ENCODE measurements around the gene USP6NL. TPM values are rescaled to one million over a fixed set of nuclear protein-coding genes. Genes with fewer than 3 reads are reported as not detected.

USP6NL gene
- total RNA-seq, 3 donors from 2014 or later: 14.6 to 20.0 (median 19.8) TPM

DNA sequence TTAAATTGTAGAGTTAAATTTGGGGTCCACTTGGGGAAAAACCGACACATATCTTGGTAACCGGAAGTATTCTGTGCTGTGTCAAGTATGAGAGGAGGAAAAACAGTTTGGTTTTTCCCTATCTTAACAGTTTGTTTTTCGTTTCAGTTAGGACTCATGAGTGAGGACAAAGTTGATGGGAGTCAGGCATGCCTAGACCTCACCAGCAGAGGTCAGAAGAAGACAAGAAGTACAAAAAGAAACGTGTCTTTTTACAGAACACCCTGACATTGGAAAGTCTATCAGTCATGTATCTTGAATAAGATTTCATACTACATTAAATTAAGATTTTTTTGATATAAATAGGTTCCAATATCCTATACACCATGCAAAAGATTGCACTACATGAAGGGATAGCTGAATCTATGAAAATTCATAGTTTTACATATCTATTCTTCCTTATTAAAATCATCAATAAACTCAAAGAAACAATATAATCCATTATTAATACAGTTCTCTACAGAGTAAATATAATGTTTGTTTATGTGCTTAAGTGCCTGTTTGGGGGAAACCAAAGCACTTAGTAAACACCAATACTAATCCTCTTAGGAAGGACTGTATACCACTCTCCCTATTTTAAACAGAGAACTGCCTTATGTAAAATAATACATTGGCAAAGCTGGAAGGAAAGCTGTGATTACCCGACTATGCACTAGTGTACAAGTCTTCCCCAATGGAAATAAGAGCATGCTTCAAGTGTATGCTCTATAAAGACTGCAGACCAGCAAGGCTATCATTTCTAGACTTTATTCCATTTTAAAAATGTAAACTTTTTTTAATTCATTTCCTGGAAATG, 95.6 kb downstream of the USP6NL start:
- H3K36me3 ChIP-seq (ENCODE audit: low read depth): no peaks in the 10 kb centered on the region
- intact Hi-C loops (cut with DNase I, micrococcal nuclease): loop anchor here (1.0 to 10.0 kb wide), 3 partner anchors 209 to 242 kb away; no protein-coding TSS in a partner anchor
- no peak overlapping the region for H3K4me3 ChIP-seq
- DNase-seq: peak in 1 of 3 donors; percentile 73
- H3K4me1 ChIP-seq (ENCODE audit: low read depth): no peaks in the 10 kb centered on the region
- TF ChIP-seq, protein P1, sequence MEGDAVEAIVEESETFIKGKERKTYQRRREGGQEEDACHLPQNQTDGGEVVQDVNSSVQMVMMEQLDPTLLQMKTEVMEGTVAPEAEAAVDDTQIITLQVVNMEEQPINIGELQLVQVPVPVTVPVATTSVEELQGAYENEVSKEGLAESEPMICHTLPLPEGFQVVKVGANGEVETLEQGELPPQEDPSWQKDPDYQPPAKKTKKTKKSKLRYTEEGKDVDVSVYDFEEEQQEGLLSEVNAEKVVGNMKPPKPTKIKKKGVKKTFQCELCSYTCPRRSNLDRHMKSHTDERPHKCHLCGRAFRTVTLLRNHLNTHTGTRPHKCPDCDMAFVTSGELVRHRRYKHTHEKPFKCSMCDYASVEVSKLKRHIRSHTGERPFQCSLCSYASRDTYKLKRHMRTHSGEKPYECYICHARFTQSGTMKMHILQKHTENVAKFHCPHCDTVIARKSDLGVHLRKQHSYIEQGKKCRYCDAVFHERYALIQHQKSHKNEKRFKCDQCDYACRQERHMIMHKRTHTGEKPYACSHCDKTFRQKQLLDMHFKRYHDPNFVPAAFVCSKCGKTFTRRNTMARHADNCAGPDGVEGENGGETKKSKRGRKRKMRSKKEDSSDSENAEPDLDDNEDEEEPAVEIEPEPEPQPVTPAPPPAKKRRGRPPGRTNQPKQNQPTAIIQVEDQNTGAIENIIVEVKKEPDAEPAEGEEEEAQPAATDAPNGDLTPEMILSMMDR (IDR thresholded peaks at IDR 0.05): peak; percentile 28
- no peaks in the 10 kb centered on the region for H3K9me3 ChIP-seq
- ATAC-seq: peak; percentile 86

DNA sequence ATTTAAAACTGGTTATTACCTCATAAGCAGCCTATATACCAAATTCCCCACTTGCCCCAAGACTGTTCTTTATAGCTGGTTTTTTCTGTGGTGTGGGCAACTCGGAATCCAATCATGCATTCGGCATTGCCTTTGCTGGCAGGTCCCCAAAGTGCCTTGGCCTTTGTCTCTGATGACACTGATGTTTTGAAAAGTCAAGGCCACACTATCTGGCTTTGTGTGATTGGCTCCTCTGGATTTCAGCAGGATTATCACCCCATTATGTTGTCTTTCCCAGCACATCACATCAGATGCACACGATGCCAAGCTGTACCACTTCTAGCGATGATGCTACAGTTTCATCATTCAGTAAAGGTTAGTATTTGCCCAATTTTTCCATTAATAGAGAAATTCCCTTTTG, 97.7 kb downstream of the USP6NL start:
- no peak overlapping the region for H3K4me3 ChIP-seq
- no peaks in the 10 kb centered on the region for H3K4me1 ChIP-seq (ENCODE audit: low read depth)
- H3K36me3 ChIP-seq (ENCODE audit: low read depth): no peaks in the 10 kb centered on the region
- intact Hi-C loops (cut with DNase I, micrococcal nuclease): loop anchor here (10.0 kb wide), 1 partner anchor 211 kb away; no protein-coding TSS in a partner anchor
- ATAC-seq: no peak
- TF ChIP-seq, protein P1 (IDR thresholded peaks at IDR 0.05): no peak
- no peak for DNase-seq
- no peaks in the 10 kb centered on the region for H3K9me3 ChIP-seq

DNA sequence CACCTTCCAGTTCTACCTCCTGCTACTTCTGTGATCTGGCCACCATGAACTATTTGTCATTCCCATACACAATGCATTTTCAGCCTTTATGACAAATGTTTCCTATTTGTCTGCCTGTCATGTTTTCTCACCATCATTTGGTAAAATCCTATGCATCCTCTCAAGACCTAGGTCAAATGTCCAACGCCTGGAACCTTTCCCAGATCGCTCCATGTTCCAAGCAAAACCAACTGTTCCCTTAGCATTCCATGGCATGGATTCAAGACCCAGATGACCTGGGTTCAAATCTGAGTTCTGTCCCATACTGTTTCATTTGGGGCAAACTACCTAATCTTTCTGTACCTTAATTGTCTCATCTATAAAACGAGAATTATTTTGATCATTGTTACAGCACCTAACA, 98.9 kb downstream of the USP6NL start:
- ATAC-seq: no peak
- no peaks in the 10 kb centered on the region for H3K4me1 ChIP-seq (ENCODE audit: low read depth)
- no peaks in the 10 kb centered on the region for H3K9me3 ChIP-seq
- H3K36me3 ChIP-seq (ENCODE audit: low read depth): no peaks in the 10 kb centered on the region
- no peak overlapping the region for H3K4me3 ChIP-seq
- DNase-seq: no peak
- intact Hi-C loops (cut with DNase I, micrococcal nuclease): loop anchor here (10.0 kb wide), 1 partner anchor 212 kb away; no protein-coding TSS in a partner anchor
- TF ChIP-seq, protein P1 (IDR thresholded peaks at IDR 0.05): no peak

DNA sequence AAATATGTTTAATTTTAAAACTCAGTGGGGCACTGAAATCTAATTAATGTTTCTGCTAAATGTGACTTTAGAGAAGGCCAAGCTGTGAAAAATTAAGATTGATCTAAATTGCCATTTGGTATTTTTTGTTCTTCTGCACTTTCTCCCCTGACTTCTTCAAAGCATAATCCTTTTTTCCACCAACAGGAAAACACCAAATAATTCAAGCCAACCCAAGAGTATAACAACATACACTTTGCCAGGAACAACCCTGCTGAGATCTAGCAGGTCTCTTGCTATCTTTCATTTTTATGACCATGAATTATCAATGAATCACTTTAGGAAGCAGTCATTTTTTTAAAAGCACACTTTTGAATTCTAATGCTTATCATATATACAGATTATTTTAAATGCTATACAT, 100.1 kb downstream of the USP6NL start:
- TF ChIP-seq, protein P1 (IDR thresholded peaks at IDR 0.05): no peak

DNA sequence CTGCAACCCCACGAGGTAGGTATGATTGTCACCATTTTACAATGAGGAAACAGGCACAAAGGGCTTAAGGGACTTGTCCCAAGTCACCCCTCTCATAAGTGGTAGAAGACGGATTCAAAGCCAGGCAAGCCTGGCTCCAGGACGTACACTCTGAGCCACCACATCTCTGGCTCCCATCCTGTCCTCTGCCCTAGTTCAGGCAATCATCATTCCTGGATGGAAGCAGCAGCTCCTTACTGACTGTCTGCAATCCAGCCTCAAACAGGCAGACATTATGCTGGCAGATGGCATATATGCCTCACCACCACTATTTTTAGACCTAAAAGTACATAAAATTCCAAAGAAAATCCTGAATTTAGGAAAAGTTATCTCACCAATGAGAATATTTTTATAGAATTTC, 100.7 kb downstream of the USP6NL start:
- intact Hi-C loops (cut with DNase I, micrococcal nuclease): loop anchor here (10.0 kb wide), 1 partner anchor 214 kb away; no protein-coding TSS in a partner anchor
- DNase-seq: no peak
- TF ChIP-seq, protein P1 (IDR thresholded peaks at IDR 0.05): no peak
- H3K36me3 ChIP-seq (ENCODE audit: low read depth): no peaks in the 10 kb centered on the region
- H3K4me3 ChIP-seq: no peak overlapping the region
- no peak for ATAC-seq
- no peaks in the 10 kb centered on the region for H3K9me3 ChIP-seq
- no peaks in the 10 kb centered on the region for H3K4me1 ChIP-seq (ENCODE audit: low read depth)

More for the DNA sequence above, 100.1 kb downstream of the USP6NL start:
- no peaks in the 10 kb centered on the region for H3K36me3 ChIP-seq (ENCODE audit: low read depth)
- intact Hi-C loops (cut with DNase I, micrococcal nuclease): loop anchor here (10.0 kb wide), 1 partner anchor 213 kb away; no protein-coding TSS in a partner anchor
- H3K4me1 ChIP-seq (ENCODE audit: low read depth): no peaks in the 10 kb centered on the region
- DNase-seq (no peak), ATAC-seq (no peak)
- no peaks in the 10 kb centered on the region for H3K9me3 ChIP-seq
- H3K4me3 ChIP-seq: no peak overlapping the region

Measured in mucosa of descending colon (tissue), 3 donors.